GM12872 (cell line): ENCODE measurements around the gene GRM3.

Source experiments
- TF ChIP-seq, protein P1 (sequence below): IDR thresholded peaks from 3 replicates; pipeline ENCODE4 v1.5.1; 2011; ENCODE audit warnings: low read depth, mild to moderate bottlenecking, low read length, moderate library complexity; ENCODE audit not compliant: insufficient read depth

The GRM3 gene

GRCh38 chr7:86904949-86905834 is 261.5 kb downstream of the GRM3 start:
- TF ChIP-seq, protein P1, sequence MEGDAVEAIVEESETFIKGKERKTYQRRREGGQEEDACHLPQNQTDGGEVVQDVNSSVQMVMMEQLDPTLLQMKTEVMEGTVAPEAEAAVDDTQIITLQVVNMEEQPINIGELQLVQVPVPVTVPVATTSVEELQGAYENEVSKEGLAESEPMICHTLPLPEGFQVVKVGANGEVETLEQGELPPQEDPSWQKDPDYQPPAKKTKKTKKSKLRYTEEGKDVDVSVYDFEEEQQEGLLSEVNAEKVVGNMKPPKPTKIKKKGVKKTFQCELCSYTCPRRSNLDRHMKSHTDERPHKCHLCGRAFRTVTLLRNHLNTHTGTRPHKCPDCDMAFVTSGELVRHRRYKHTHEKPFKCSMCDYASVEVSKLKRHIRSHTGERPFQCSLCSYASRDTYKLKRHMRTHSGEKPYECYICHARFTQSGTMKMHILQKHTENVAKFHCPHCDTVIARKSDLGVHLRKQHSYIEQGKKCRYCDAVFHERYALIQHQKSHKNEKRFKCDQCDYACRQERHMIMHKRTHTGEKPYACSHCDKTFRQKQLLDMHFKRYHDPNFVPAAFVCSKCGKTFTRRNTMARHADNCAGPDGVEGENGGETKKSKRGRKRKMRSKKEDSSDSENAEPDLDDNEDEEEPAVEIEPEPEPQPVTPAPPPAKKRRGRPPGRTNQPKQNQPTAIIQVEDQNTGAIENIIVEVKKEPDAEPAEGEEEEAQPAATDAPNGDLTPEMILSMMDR: peak; percentile 68

GRCh38 chr7:86908948-86909347 is 265.2 kb downstream of the GRM3 start:
- TF ChIP-seq, protein P1: no peak

DNA sequence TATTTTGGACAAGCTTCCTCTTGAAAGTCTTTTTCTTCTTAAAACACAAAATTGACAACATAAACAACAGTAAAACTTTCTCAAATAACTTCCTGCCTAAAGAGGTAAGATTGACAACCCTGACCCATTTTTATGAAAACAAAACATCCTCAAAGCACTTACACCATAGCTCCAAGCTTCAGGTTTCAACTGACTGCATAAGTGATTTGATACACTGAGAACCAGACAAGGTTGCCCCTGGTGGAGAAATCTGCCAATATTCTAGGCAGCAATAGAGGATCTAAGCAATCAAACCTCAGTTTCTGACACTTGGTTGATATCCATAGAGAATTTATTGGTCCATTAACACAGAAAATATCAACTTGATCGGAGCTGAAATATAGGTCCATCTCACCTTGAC is 267.9 kb downstream of the GRM3 start:
- TF ChIP-seq, protein P1: peak; percentile 33; the same call in 1 of the 3 replicates

GRCh38 chr7:86913709-86914108 is 270.0 kb downstream of the GRM3 start:
- TF ChIP-seq, protein P1: no peak
